Measurements from ENCODE around the gene FCHSD2. TPM values are rescaled to one million over a fixed set of nuclear protein-coding genes. Genes with fewer than 3 reads are reported as not detected.

The FCHSD2 gene
- total and polyA plus RNA-seq, 2 of the 8 experiments (the other 6 are each of a cell fraction or from before 2014, with no cell fraction given), result 4.1 to 7.8 TPM

DNA sequence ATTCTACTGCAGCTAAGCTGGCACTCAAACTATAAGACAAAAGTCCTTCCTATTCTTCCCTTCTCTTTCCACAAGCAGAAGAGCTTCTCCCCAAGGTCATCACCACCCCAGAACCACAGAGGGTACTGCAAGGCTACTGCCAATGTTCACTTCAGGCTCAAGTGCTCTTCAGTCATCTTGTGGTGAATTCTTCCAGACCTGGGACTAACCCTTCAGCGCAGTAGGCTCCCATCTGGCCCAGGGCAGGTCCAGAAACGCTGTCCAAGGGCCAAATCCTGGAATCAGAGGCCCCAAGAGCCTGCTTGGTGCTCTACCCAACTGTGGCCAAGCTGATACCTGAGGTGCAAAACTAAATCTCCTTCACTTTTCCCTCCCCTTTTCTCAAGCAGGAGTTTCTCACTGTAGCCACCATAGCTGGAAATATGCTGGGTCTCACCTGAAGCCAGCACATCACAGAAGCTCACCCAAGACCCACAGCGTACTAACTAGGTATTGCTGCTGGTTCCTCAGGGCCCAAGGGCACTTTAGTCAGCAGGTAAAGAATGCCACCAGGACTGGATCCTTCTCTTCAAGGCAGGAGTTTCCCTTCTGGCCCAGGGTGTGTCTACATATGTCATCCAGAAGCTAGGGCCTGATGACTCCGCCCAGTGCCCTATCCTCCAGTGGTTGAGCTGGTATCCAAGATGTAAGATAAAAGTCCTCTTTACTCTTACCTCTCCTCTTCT, 27.8 kb downstream of the FCHSD2 start:
- POLR2A ChIA-PET (ENCODE audit: partially characterized antibody), result no interaction called here
- CTCF ChIA-PET (ENCODE audit: partially characterized antibody), result interaction anchor here (0.7 to 1.5 kb wide), 4 partner anchors 33 to 190 kb away, joined by 3 to 4 read pairs (median 3); no protein-coding TSS in a partner anchor
- no peak for FAIRE-seq
- TF ChIP-seq SIN3A (conservative IDR thresholded peaks at IDR 0.05 in 1 of 2, IDR thresholded peaks at IDR 0.05 in 1 of 2; ENCODE audit: low read depth in 1 of 2, low read length in 2 of 2), result no peak
- TF ChIP-seq SP4 (IDR thresholded peaks at IDR 0.05; ENCODE audit: low read length), result no peak
- no peak for TF ChIP-seq SP1 (IDR thresholded peaks at IDR 0.05; ENCODE audit: low read depth, low read length)
- TF ChIP-seq RBBP5 (IDR thresholded peaks at IDR 0.05; ENCODE audit: borderline replicate concordance, low read depth, low read length), result no peak
- no peak for TF ChIP-seq HDAC2 (IDR thresholded peaks at IDR 0.05; ENCODE audit: borderline replicate concordance in 1 of 2, low read depth in 2 of 2, low read length in 2 of 2)
- TF ChIP-seq CTCF (IDR thresholded peaks at IDR 0.05; ENCODE audit: control extremely low read depth in 1 of 3, insufficient read depth in 1 of 3, low read depth in 1 of 3, low read length in 3 of 3), result no peak
- no peak for TF ChIP-seq TBP (IDR thresholded peaks at IDR 0.05; ENCODE audit: low read depth, low read length)
- TF ChIP-seq SRF (IDR thresholded peaks at IDR 0.05; ENCODE audit: low read depth, low read length), result no peak
- TF ChIP-seq SUZ12 (IDR thresholded peaks at IDR 0.05; ENCODE audit: low read length), result no peak
- no peak for TF ChIP-seq CBX8 (IDR thresholded peaks at IDR 0.05; ENCODE audit: borderline replicate concordance, low read depth, low read length)

More for the DNA sequence above, 27.8 kb downstream of the FCHSD2 start:
- no peaks in the 10 kb centered on the region for H3K27me3 ChIP-seq (replicated peaks in 1 of 4; ENCODE audit: control insufficient read depth in 3 of 4, extremely low read depth in 1 of 4, insufficient read depth in 3 of 4, low read length in 3 of 4)
- no peak overlapping the region for H2BK12ac ChIP-seq (ENCODE audit: low read depth, low read length)
- no peak overlapping the region for H3K18ac ChIP-seq (ENCODE audit: extremely low read depth, low read length)
- no peaks in the 10 kb centered on the region for H3K36me3 ChIP-seq (ENCODE audit: control insufficient read depth in 2 of 4, insufficient read depth in 4 of 4, low read length in 3 of 4)
- H4K91ac ChIP-seq (replicated peaks; ENCODE audit: insufficient read length, low read length), result no peak overlapping the region
- H4K5ac ChIP-seq (ENCODE audit: insufficient read length, low read depth, low read length), result no peak overlapping the region
- no peak overlapping the region for H3K9ac ChIP-seq (replicated peaks in 1 of 4; ENCODE audit: extremely low read depth in 1 of 4, low read depth in 3 of 4, low read length in 3 of 4)
- no peaks in the 10 kb centered on the region for H3K79me2 ChIP-seq (ENCODE audit: control insufficient read depth in 1 of 2, insufficient read depth in 2 of 2, low read length in 2 of 2)
- no peak overlapping the region for H2BK20ac ChIP-seq (ENCODE audit: low read length)
- H3K56ac ChIP-seq (replicated peaks; ENCODE audit: insufficient read length, low read depth, low read length), result no peak overlapping the region
- no peaks in the 10 kb centered on the region for H3K79me1 ChIP-seq (ENCODE audit: low read depth, low read length)
- H4K20me1 ChIP-seq (replicated peaks in 1 of 2; ENCODE audit: control insufficient read depth in 1 of 2, insufficient read depth in 2 of 2, low read length in 2 of 2), result no peaks in the 10 kb centered on the region
- H3K4me3 ChIP-seq (ENCODE audit: extremely low read depth in 1 of 4, insufficient read depth in 2 of 4, low read depth in 3 of 4, low read length in 4 of 4), result no peak overlapping the region
- H4K8ac ChIP-seq (ENCODE audit: extremely low read depth, insufficient read depth, low read length), result 0 out of 2 replicates have a peak overlapping the region, but pooled peaks have one; percentile 18
- no peak overlapping the region for H3K23ac ChIP-seq (ENCODE audit: insufficient read length)
- H3K4me2 ChIP-seq (ENCODE audit: insufficient read depth in 1 of 2, low read depth in 2 of 2, low read length in 2 of 2), result no peak overlapping the region
- WGBS, 2 experiments (ENCODE audit: extremely low coverage in 1 of 2, insufficient coverage in 1 of 2, insufficient read length in 1 of 2, insufficient replicate concordance in 2 of 2, low coverage in 1 of 2, low lambda C conversion rate in 2 of 2, missing lambda C conversion rate in 1 of 2), result 98% methylated on average over 4 of the region's 4 CpGs; no CpG with 5 or more reads in 1 of the 2 experiments
- no peak overlapping the region for H2AFZ ChIP-seq (ENCODE audit: low read length)
- no peaks in the 10 kb centered on the region for H3K9me3 ChIP-seq (ENCODE audit: insufficient read depth in 2 of 2, low read depth in 1 of 2, low read length in 1 of 2)
- H3K14ac ChIP-seq (ENCODE audit: insufficient read length), result no peak overlapping the region
- H2BK15ac ChIP-seq (ENCODE audit: low read length), result no peak overlapping the region
- DNase-seq (ENCODE audit: low read depth in 1 of 2, low spot score in 2 of 2), result no peak
- H3K4ac ChIP-seq (replicated peaks; ENCODE audit: insufficient read length, low read depth, low read length), result no peak overlapping the region
- no peak overlapping the region for H2AK5ac ChIP-seq (ENCODE audit: low read depth, low read length)
- no peak overlapping the region for H3K27ac ChIP-seq (ENCODE audit: low read depth, low read length)
- H3K23me2 ChIP-seq (ENCODE audit: low read depth, low read length), result no peaks in the 10 kb centered on the region
- no peak overlapping the region for H2BK5ac ChIP-seq (ENCODE audit: low read depth, low read length)
- H2BK120ac ChIP-seq (replicated peaks; ENCODE audit: low read depth, low read length), result no peak overlapping the region
- no peaks in the 10 kb centered on the region for H3K4me1 ChIP-seq (replicated peaks in 1 of 4; ENCODE audit: control insufficient read depth in 3 of 4, insufficient read depth in 4 of 4, low read length in 3 of 4)
